Activated naive CD8-positive, alpha-beta T cell treated with anti-CD3 and anti-CD28 coated beads, Interleukin-2, amount 10 ng/mL, durations not matched to agents 7 days and 5 days (primary cell): ENCODE measurements around the gene TRAF2. TPM values are rescaled to one million over a fixed set of nuclear protein-coding genes. Genes with fewer than 3 reads are reported as not detected.

Experiments used
- ATAC-seq: fragments of 150-1000 bp; cut with Tn5 transposase; one replicate; pipeline ENCODE4 v1.10.0; 2021; ENCODE audit warnings: low read depth, moderate library complexity
- POLR2A ChIA-PET: fragments of 350-600 bp; sonication (Branson Sonifier 250); formaldehyde crosslinking; loops from one replicate; lab custom pipeline; 2021; ENCODE audit warnings: antibody characterized with exemption; lab: Charles Lee
- DNase-seq: peaks from one replicate; pipeline ENCODE4 v3.0.0; 2021
- H3K27ac Mint-ChIP-seq: one replicate; pipeline ENCODE4 v1.8.0; 2022; ENCODE audit warnings: mild to moderate bottlenecking, mixed read lengths
- H3K27me3 Mint-ChIP-seq: one replicate; pipeline ENCODE4 v1.8.0; 2022; ENCODE audit warnings: mild to moderate bottlenecking, moderate library complexity, mixed read lengths
- H3K36me3 Mint-ChIP-seq: one replicate; pipeline ENCODE4 v1.8.0; 2021; ENCODE audit warnings: mild to moderate bottlenecking, mixed read lengths
- H3K4me1 Mint-ChIP-seq: one replicate; pipeline ENCODE4 v1.8.0; 2021; ENCODE audit warnings: mixed read lengths
- H3K4me3 Mint-ChIP-seq: one replicate; pipeline ENCODE4 v1.8.0; 2022; ENCODE audit warnings: mild to moderate bottlenecking, moderate library complexity, mixed read lengths
- H3K9me3 Mint-ChIP-seq: one replicate; pipeline ENCODE4 v1.8.0; 2021; ENCODE audit warnings: mixed read lengths
- total RNA-seq, 2 experiments: library from RNA; stranded (reverse); gene quantifications; one replicate each; pipeline ENCODE4 v1.2.3, GENCODE V29; 2021

TRAF2 gene
- total RNA-seq, 2 experiments from 2014 or later = 44.0 to 52.1 TPM

- Mint-ChIP-seq H3K9me3 (no peaks in the 10 kb centered on the region), H3K36me3 (peaks cover 16% of the 10 kb centered on the region), H3K27me3 (no peaks in the 10 kb centered on the region), H3K4me1 (no peaks in the 10 kb centered on the region), H3K4me3 (no peak overlapping the region), H3K27ac (peak overlapping the region; percentile 34)
- DNase-seq (no peak), ATAC-seq (no peak)
- POLR2A ChIA-PET = no interaction called here
Observed at GRCh38 chr9:136922540-136922939, 36.2 kb downstream of the TRAF2 start.

DNA sequence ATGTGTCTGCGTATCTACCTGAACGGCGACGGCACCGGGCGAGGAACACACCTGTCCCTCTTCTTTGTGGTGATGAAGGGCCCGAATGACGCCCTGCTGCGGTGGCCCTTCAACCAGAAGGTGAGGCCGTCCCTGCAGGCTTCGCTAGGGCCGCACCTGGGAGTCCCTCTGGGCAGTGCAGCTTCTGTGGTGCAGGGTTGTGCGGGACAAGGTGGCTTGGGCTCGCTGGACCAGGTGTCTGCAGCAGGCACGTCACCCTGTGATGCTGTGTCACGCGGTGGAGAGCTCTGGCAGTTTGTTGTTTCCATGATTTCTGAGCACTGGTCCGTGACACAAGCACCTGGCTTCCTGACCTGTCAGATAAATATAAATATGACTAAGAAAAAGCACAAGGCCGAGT, 37.6 kb downstream of the TRAF2 start:
- no peaks in the 10 kb centered on the region for H3K9me3 Mint-ChIP-seq
- no peak overlapping the region for H3K27ac Mint-ChIP-seq
- H3K36me3 Mint-ChIP-seq = peaks cover 16% of the 10 kb centered on the region
- no peak overlapping the region for H3K4me3 Mint-ChIP-seq
- no peak for ATAC-seq
- H3K4me1 Mint-ChIP-seq = no peaks in the 10 kb centered on the region
- DNase-seq = no peak
- H3K27me3 Mint-ChIP-seq = no peaks in the 10 kb centered on the region
- POLR2A ChIA-PET = no interaction called here

DNA sequence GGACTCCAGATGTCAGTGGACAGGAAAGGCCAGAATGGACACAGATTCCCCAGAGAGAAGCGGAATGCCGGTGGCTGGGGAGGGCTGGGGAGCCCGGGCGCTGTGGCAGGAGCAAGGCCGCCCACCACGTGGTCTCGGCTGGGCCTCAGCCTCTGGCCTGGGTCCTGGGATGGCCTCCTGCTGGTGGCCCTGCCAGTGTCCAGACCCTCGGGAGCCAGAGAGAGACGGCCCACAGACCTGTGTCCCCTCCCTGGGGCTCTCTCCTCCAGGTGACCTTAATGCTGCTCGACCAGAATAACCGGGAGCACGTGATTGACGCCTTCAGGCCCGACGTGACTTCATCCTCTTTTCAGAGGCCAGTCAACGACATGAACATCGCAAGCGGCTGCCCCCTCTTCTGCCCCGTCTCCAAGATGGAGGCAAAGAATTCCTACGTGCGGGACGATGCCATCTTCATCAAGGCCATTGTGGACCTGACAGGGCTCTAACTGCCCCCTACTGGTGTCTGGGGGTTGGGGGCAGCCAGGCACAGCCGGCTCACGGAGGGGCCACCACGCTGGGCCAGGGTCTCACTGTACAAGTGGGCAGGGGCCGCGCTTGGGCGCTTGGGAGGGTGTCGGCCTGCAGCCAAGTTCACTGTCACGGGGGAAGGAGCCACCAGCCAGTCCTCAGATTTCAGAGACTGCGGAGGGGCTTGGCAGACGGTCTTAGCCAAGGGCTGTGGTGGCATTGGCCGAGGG, 39.3 kb downstream of the TRAF2 start:
- Mint-ChIP-seq H3K4me1 (no peaks in the 10 kb centered on the region), H3K4me3 (no peak overlapping the region), H3K27ac (no peak overlapping the region), H3K27me3 (no peaks in the 10 kb centered on the region), H3K9me3 (no peaks in the 10 kb centered on the region), H3K36me3 (peaks cover 18% of the 10 kb centered on the region)
- DNase-seq = no peak
- no peak for ATAC-seq
- POLR2A ChIA-PET = no interaction called here

- no peaks in the 10 kb centered on the region for H3K27me3 Mint-ChIP-seq
- POLR2A ChIA-PET = interaction anchor here (0.5 kb wide), 2 partner anchors 13 to 72 kb away, joined by 3 to 8 read pairs; no protein-coding TSS in a partner anchor
- DNase-seq (no peak), ATAC-seq (no peak)
- H3K9me3 Mint-ChIP-seq = no peaks in the 10 kb centered on the region
- H3K36me3 Mint-ChIP-seq = peaks cover 23% of the 10 kb centered on the region
- no peak overlapping the region for H3K27ac Mint-ChIP-seq
- H3K4me3 Mint-ChIP-seq = no peak overlapping the region
- H3K4me1 Mint-ChIP-seq = no peaks in the 10 kb centered on the region
Observed at GRCh38 chr9:136926154-136926704, 39.9 kb downstream of the TRAF2 start.

DNA sequence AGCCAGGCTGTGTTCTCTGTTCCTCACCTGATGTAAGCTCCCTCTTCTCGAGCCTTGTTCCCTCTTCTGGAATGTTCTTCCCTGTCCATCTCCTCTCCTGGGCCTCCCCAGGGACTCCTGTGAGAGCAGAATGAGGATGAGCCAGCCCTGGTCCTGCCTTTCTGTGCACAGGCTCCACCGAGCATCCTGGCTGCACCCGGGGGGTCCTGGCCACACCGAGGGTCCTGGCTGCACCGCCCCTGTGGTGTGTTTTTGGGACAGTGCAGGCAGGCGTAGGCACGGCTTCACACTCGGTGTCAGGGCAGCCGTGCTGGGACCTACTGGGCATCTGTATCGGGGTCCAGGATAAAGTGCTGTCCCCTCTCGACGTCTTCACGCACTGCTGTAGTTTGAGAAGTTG, 40.4 kb downstream of the TRAF2 start:
- H3K36me3 Mint-ChIP-seq = peaks cover 24% of the 10 kb centered on the region
- ATAC-seq (no peak), DNase-seq (no peak)
- H3K27ac Mint-ChIP-seq = no peak overlapping the region
- no peaks in the 10 kb centered on the region for H3K27me3 Mint-ChIP-seq
- no peaks in the 10 kb centered on the region for H3K4me1 Mint-ChIP-seq
- no peak overlapping the region for H3K4me3 Mint-ChIP-seq
- H3K9me3 Mint-ChIP-seq = no peaks in the 10 kb centered on the region
- POLR2A ChIA-PET = interaction anchor here (0.5 kb wide), 2 partner anchors 14 to 72 kb away, joined by 3 to 8 read pairs; no protein-coding TSS in a partner anchor

DNA sequence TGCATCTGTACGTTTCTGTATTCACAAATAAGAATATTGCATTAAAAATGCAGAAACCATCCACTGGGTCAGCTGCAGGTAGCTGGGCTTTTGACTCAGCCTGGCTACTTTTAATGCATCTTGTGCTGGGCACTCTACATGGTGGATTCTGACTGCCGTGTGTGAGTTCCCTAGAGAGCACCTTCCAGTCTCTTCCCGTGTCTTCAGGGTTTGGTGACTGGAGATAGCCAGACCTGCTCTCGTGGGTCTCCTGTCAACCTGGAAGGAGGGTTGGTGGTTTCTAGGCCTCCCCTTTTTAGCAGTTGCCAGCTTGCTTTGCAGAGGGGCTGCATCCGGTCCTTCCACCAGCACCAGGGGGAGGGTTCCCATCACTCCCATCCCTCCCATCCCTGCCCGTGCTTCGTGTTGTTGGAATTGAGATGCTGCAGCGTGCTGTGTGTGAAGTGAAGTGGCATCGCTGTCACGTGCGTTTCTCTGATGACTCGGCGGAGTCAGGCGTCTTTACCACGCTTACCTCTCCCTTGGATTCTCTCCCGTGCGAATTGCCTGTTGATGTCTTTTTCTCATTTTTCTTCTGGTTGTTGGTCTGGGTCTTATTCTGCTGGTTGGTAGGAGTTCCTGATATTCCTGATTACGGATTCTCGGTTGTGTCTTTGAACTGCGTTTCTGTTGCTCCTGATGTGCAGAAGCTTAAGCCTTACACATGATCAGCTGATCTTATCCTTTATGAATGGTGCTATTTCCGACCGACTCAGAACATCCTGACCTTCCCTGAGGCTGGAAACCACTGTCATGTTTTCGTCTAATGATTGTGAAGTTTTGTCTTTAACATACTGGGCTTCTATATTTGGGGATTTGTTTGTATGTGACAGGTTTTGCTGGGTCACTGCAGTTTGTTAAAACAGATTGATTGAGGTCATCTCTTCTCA, 41.3 kb downstream of the TRAF2 start:
- DNase-seq (no peak), ATAC-seq (no peak)
- Mint-ChIP-seq H3K36me3 (peaks cover 28% of the 10 kb centered on the region), H3K9me3 (no peaks in the 10 kb centered on the region), H3K4me3 (no peak overlapping the region), H3K4me1 (no peaks in the 10 kb centered on the region), H3K27me3 (no peaks in the 10 kb centered on the region), H3K27ac (no peak overlapping the region)
- POLR2A ChIA-PET = no interaction called here

- no peaks in the 10 kb centered on the region for H3K4me1 Mint-ChIP-seq
- no peak for DNase-seq
- H3K9me3 Mint-ChIP-seq = no peaks in the 10 kb centered on the region
- no peaks in the 10 kb centered on the region for H3K27me3 Mint-ChIP-seq
- peaks cover 33% of the 10 kb centered on the region for H3K36me3 Mint-ChIP-seq
- ATAC-seq = no peak
- POLR2A ChIA-PET = interaction anchor here (0.6 kb wide), 2 partner anchors 17 to 22 kb away, joined by 3 to 4 read pairs; partner anchors contain the start of gene C8G
- H3K4me3 Mint-ChIP-seq = no peak overlapping the region
- H3K27ac Mint-ChIP-seq = no peak overlapping the region
Observed at GRCh38 chr9:136928591-136928990, 42.3 kb downstream of the TRAF2 start.

DNA sequence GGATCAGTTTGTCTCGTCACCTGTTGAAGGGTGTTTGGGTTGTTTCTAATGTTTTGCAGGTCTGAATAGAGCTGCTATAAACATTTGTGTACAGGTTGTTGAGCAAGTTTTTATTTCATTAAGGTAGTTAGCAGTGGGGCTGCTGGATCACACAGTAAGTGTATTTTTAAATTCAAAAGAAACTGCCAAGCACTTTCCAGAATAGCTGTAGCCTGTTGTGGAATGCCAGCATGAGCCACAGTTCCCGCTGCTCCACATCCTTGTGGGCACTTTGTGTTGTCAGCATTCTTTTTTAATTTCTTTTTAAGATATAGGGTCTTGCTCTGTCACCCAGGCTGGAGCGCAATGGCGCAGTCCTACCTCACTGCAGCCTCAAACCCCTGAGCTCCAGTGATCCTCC, 43.7 kb downstream of the TRAF2 start:
- POLR2A ChIA-PET = no interaction called here
- Mint-ChIP-seq H3K4me3 (no peak overlapping the region), H3K4me1 (no peaks in the 10 kb centered on the region), H3K9me3 (no peaks in the 10 kb centered on the region), H3K36me3 (peaks cover 33% of the 10 kb centered on the region), H3K27ac (no peak overlapping the region), H3K27me3 (no peaks in the 10 kb centered on the region)
- no peak for DNase-seq
- ATAC-seq = no peak

DNA sequence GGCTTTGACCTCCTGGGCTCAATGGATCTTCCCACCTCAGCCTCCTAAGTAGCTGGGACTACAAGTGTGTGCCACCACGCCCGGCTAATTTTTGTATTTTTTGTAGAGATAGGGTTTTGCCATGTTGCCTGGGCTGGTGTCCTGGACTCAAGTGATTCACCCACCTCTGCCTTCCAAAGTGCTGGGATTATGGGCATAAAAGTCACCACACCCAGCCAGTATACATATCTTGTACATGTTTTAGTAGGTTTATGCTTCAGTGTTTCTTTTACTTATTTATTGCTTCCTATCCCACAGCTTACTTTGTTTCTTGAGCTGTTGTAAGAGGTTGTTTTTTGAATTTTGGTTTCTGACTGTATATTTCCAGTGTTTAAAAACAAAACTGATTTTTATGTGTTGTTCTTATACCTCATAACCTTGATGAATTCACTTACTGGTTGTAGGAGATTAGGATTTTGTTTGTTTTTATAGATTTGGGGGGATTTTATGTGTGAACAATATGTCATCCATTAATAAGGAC, 45.4 kb downstream of the TRAF2 start:
- POLR2A ChIA-PET = no interaction called here
- Mint-ChIP-seq H3K27me3 (no peaks in the 10 kb centered on the region), H3K4me3 (no peak overlapping the region), H3K9me3 (no peaks in the 10 kb centered on the region), H3K36me3 (peaks cover 33% of the 10 kb centered on the region), H3K4me1 (no peaks in the 10 kb centered on the region), H3K27ac (no peak overlapping the region)
- ATAC-seq = no peak
- DNase-seq = no peak

DNA sequence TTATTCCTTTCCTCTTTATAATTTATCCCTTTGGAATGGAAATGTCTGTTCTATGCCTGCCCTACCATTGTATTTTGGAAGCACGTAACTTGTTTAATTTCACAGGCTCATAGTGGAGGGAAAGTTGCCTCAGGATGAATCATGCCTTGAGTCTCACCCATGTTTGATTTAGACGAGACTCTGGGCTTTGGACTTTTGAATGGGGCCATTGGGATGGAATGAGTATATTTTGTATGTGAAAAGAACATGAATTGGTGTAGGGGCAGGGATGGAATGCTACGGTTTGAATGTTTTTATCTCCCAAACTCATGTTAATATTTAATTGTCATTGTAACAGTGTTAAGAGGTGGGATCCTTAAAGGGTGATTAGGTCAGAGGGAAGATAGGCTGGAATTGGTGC, 48.0 kb downstream of the TRAF2 start:
- Mint-ChIP-seq H3K36me3 (peaks cover 34% of the 10 kb centered on the region), H3K9me3 (no peaks in the 10 kb centered on the region), H3K4me1 (peaks cover 1% of the 10 kb centered on the region), H3K27me3 (no peaks in the 10 kb centered on the region), H3K27ac (no peak overlapping the region), H3K4me3 (no peak overlapping the region)
- POLR2A ChIA-PET = no interaction called here
- DNase-seq = no peak
- no peak for ATAC-seq

DNA sequence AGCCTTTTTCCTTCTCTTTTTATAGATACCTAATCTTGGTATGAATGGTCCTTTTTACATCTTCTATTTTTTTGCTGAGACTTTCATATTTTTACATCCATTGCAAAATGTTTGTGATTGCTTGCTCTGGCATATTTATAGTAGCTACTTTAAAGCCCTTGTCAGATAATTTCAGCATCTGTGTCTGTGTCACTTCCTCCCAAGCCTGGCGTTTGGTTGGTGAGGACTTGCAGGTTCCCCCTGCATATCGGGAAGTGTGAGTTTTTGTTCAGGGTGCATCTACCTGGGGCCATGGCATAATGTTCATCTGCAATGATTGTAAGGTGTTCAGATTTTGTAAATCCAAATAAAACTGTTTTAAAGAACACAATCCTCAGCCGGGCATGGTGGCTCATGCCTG, 49.3 kb downstream of the TRAF2 start:
- peaks cover 26% of the 10 kb centered on the region for H3K36me3 Mint-ChIP-seq
- ATAC-seq (no peak), DNase-seq (no peak)
- no peaks in the 10 kb centered on the region for H3K9me3 Mint-ChIP-seq
- no peak overlapping the region for H3K4me3 Mint-ChIP-seq
- H3K27ac Mint-ChIP-seq = no peak overlapping the region
- no peaks in the 10 kb centered on the region for H3K27me3 Mint-ChIP-seq
- peaks cover 1% of the 10 kb centered on the region for H3K4me1 Mint-ChIP-seq
- POLR2A ChIA-PET = interaction anchor here (0.6 kb wide), 1 partner anchor 789 kb away, joined by 3 read pairs; no protein-coding TSS in a partner anchor

- Mint-ChIP-seq H3K4me1 (peaks cover 1% of the 10 kb centered on the region), H3K36me3 (peaks cover 19% of the 10 kb centered on the region), H3K9me3 (no peaks in the 10 kb centered on the region), H3K4me3 (no peak overlapping the region), H3K27ac (peak overlapping the region; percentile 16), H3K27me3 (no peaks in the 10 kb centered on the region)
- DNase-seq = no peak
- ATAC-seq = no peak
- POLR2A ChIA-PET = no interaction called here
Observed at GRCh38 chr9:136936645-136937170, 50.4 kb downstream of the TRAF2 start.
